ENCODE results near the gene PHACTR3.
"Not testable (repeated sequence)": the region's sequence is repeated elsewhere in the genome, so short reads cannot be mapped to it uniquely, and the experiment has no call there.

Gene PHACTR3

DNA sequence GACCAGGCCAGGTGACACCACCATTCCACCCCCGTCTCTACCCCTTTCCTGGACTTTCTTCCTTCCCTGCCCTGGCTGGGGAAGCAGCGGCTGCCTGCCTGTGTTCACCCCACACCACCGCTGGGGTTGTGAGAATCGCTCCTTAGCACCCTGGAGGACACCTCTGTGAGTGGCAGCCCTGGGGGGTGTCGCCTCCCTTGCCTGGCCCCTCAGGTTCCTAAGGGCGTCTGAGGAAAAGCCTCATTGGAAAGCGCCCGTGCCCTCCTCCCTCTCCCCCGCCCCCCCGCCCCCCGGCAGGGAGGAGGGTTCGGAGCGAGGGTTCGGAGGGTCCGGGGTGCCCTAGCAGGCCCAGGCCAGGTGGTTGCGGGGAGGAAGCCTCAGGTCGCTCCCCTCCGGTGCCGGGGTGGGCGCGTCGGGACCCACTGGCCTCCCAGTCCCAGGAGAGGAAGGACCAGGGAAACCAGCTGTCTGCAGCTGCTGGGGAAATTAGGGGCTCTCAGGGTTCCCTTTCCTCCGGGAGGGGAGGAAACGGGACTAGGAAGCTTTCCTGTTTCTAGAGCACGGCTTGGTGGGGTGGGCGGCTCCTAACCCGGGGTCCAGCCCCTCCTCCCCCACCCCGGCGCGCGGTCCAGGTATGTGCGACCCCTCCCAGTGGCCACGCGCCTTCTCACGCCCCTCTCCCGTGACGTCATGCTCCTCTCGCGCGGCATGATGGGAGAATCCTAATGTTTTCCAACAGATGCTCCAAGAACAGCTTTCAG lies at the start of gene PHACTR3:
Gene PHACTR3 (plus strand): TSS at position 760 of the 761 bp plus-strand sequence. CDS start 475 bp downstream, outside the sequence.
- no peak for DNase-seq (ENCODE audit: low spot score)
- in situ Hi-C loops (cut with MboI; ENCODE audit: low pct_unique_long_range_greater_than_20kb, low sequenced_read_pairs, unreplicated experiment), result loop anchor here (25.0 kb wide), 1 partner anchor 133 kb away; no protein-coding TSS in a partner anchor
- TF ChIP-seq, protein P1, sequence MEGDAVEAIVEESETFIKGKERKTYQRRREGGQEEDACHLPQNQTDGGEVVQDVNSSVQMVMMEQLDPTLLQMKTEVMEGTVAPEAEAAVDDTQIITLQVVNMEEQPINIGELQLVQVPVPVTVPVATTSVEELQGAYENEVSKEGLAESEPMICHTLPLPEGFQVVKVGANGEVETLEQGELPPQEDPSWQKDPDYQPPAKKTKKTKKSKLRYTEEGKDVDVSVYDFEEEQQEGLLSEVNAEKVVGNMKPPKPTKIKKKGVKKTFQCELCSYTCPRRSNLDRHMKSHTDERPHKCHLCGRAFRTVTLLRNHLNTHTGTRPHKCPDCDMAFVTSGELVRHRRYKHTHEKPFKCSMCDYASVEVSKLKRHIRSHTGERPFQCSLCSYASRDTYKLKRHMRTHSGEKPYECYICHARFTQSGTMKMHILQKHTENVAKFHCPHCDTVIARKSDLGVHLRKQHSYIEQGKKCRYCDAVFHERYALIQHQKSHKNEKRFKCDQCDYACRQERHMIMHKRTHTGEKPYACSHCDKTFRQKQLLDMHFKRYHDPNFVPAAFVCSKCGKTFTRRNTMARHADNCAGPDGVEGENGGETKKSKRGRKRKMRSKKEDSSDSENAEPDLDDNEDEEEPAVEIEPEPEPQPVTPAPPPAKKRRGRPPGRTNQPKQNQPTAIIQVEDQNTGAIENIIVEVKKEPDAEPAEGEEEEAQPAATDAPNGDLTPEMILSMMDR (IDR thresholded peaks at IDR 0.05; ENCODE audit: extremely low read depth, insufficient read depth, missing control alignments), result no peak

DNA sequence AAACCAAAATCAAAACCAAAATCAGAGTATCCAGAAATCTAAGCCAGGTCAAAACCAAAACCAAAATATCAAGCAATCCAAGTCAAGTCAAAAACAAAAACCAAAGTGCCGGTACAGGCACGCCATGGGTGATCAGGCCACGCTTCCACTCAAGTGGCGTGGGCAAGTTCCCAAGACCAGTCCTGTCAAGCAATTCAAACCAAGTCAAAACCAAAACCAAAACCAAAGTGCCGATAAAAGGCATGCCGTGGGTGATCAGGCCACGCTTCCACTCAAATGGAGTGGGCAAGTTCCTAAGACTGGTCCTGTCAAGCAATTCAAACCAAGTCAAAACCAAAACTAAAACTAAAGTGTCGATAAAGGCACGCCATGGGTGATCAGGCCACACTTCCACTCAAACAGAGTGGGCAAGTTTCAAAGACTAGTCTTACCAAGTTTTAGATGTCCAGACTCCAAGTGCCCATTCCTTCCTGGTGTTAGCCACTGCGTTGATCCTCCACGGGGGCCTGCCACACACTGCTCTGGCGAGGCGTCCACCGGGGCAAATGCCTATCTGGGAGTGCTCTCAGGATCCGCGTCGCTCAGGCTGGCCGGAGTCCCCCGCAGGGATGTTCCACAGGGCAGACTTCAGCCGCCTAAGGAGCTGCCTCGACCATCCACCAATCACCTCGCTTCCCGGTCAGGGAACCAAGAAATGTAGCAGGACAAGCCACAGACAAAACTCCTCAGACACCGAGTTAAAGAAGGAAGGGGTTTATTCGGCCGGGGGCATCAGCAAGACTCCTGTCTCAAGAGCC lies 46.4 kb upstream of the PHACTR3 start:
- in situ Hi-C loops (cut with MboI; ENCODE audit: low pct_unique_long_range_greater_than_20kb, low sequenced_read_pairs, unreplicated experiment); DNase-seq (ENCODE audit: low spot score): not testable (repeated sequence)

DNA sequence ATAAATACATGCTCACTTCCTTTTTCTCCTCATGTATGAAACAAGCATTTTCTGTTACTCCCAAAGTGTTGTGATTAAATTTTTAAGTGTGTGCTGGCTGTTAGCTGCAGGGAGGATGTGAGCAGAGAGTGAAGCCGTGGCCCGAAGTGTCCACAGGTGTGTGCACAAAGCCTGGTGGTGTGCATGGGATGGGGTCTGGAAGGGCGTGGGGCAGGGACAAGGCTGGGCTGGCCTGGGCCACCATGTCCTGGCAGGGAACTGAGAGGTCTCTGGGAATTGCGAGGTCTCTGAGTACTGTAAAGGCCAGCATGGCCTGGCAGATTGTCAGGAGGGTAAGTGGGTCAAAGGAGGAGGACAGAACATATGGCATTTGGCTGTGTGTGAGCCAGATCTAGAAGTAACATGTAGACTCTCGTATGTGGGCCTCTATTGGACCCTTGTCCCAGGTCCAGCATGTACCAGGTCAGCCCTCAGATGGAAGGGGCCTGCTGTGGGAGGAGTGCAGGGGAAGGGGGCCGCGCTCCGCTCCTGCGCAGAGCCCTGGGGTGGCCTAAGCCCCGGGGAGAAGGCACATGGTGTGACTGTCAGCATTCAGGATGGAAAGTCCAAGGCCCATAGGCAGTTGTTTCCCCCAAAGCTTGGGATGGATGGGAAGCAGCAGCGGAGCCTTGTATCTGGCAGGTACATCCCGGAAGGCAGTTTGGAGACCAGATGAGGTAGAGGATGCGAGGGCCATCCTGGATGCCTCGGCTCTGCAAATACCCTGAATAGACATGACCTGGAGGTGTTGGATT lies 45.1 kb upstream of the PHACTR3 start:
- in situ Hi-C loops (cut with MboI; ENCODE audit: low pct_unique_long_range_greater_than_20kb, low sequenced_read_pairs, unreplicated experiment), result no loop called here
- no peak for DNase-seq (ENCODE audit: low spot score)
- TF ChIP-seq, protein P1 (IDR thresholded peaks at IDR 0.05; ENCODE audit: extremely low read depth, insufficient read depth, missing control alignments), result no peak

DNA sequence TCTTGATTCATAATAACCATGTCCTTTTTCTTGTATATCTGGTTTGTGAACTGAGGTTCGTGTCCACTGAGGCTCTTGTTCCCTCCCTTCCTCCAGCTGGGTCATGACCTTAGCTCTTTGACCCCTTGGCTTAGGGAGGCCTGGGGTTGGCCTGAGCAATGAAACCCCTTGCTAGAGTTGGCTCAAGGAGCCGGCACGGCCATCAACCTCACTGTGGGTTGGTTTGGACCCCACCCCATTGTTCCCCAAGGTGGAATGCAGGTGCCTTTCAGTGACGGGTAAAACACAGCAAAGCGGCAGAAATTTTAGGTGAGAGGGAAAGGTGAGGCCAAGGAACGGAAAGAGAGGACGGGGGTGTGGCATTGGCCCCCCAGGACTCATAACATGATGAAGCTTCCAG lies 44.5 kb upstream of the PHACTR3 start:
- in situ Hi-C loops (cut with MboI; ENCODE audit: low pct_unique_long_range_greater_than_20kb, low sequenced_read_pairs, unreplicated experiment), result no loop called here
- no peak for DNase-seq (ENCODE audit: low spot score)
- TF ChIP-seq, protein P1 (IDR thresholded peaks at IDR 0.05; ENCODE audit: extremely low read depth, insufficient read depth, missing control alignments), result no peak

DNA sequence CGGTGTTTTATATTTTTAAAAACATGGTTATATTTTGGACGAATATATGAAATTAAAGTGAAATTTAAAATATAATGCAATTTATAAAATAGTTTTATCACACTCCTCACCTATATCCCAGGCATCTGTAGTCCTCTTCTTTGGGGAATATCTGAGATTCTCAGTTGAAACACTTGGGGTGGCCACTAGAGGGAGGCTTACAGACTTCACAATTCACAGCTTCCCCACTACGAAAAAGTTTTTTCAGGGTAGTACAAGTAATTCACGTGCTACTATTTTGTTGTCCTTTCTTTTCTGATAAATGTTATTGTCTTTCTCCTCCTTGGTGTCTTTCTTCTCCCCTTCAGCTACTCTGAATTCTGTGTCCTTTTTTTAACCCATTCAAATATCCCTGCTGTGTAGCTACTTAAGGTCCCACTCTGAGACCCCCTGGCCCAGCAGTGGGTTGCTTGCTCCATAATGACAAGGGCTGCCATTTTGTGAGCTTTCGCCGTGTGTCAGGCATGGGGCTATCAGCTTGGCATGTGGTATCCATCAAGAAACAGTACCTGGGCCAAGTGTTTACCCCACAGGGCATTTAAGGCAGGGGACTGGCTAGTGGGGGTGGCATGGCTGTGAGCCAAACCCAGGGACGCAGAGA lies 43.6 kb upstream of the PHACTR3 start:
- in situ Hi-C loops (cut with MboI; ENCODE audit: low pct_unique_long_range_greater_than_20kb, low sequenced_read_pairs, unreplicated experiment), result no loop called here
- DNase-seq (ENCODE audit: low spot score), result peak; percentile 69
- TF ChIP-seq, protein P1 (IDR thresholded peaks at IDR 0.05; ENCODE audit: extremely low read depth, insufficient read depth, missing control alignments), result peak; percentile 54

DNA sequence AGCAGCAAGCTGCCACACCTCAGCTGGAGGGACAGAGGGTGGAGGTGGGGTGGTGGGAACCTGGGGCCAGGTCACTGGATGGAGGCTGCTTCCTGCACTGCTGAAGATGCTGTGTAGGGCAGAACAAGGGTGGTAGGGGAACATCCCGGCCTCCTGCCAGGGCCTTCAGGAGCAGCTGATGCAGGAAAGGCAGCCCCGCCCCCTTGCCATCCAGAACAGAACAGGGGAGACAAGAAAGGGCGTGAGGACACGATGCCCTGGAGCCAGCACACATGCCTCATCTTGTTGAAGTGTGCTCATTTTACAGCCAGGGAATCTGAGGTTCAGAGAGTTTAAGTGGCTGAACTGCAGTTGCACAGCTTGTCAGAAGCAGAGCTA lies 43.1 kb upstream of the PHACTR3 start:
- DNase-seq (ENCODE audit: low spot score), result no peak
- TF ChIP-seq, protein P1 (IDR thresholded peaks at IDR 0.05; ENCODE audit: extremely low read depth, insufficient read depth, missing control alignments), result no peak
- in situ Hi-C loops (cut with MboI; ENCODE audit: low pct_unique_long_range_greater_than_20kb, low sequenced_read_pairs, unreplicated experiment), result no loop called here

All from GM13977 (cell line).